ENCODE measurements around the gene BCLAF3. TPM values are rescaled to one million over a fixed set of nuclear protein-coding genes. Genes with fewer than 3 reads are reported as not detected.

Gene BCLAF3
- total and polyA plus RNA-seq, 2 of the 13 experiments (the other 11 are each of a cell fraction or from before 2014, with no cell fraction given): 1.5 to 2.7 TPM

DNA sequence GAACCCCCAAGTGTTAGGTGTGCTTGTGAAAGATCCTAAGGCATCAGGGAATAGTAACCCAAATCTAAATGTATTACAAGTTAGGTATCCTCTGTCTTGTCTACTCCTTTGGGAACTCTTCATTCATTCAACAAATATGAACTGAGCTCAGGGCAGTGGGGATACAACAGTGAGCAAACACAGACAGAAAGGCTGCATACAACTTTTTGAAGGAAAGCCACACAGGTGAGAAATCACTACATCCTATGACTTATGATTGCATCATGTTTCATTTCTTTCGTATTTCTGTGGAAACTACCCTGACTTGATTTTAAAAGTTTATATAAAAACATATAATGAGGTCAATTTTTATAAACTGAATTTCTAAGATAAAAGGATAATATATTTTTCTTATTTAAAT lies 43.2 kb downstream of the BCLAF3 start (continued):
- TF ChIP-seq PAWR (CRISPR knock-in tag; IDR thresholded peaks at IDR 0.05; ENCODE audit: borderline replicate concordance): no peak
- TF ChIP-seq ZFAT (CRISPR knock-in tag; conservative IDR thresholded peaks at IDR 0.05): no peak
- TF ChIP-seq FOXA3 (CRISPR knock-in tag; IDR thresholded peaks at IDR 0.05): no peak

MicroRNA genes within 50 kb of the gene (microRNA counts, 767-probe panel; counts per million panel counts)
- not detected for microRNA hsa-miR-23c

Small RNA genes lying within 50 kb of the gene (microRNA-seq; reads per million reads assigned to microRNA genes)
- gene MIR23C: 1.9 reads per million, percentile 8 among the genes with 10 or more reads in this experiment

Small RNA genes lying within 50 kb of the gene (small RNA-seq; reads per million reads assigned to genes)
- gene MIR23C (ENCODE audit: insufficient read depth in 2 of 3, insufficient read length in 3 of 3, low read depth in 2 of 3, low replicate concordance in 1 of 3): 0 to 0.10 (median 0) reads per million in 3 experiments
- gene RF00019 (ENCODE audit: insufficient read depth in 2 of 3, insufficient read length in 3 of 3, low read depth in 2 of 3, low replicate concordance in 1 of 3): 0 reads per million in 3 experiments

Other genes with a start within 250 kb of the BCLAF3 start
- gene SH3KBP1, start 103.5 kb downstream of the BCLAF3 start, total RNA-seq (2016; rRNA removed; fragmentation: Illumina TruSeq; extraction: Trizol): 10.4 and 12.6 TPM in 2 replicates
- 9.2 and 10.0 TPM in 2 replicates for gene SH3KBP1, start 103.5 kb downstream of the BCLAF3 start, polyA plus RNA-seq (2011; rRNA removed)
- 10.5 and 14.2 TPM in 2 replicates for gene MAP7D2, start 125.8 kb upstream of the BCLAF3 start, total RNA-seq (2016; rRNA removed; fragmentation: Illumina TruSeq; extraction: Trizol)
- 7.2 and 9.6 TPM in 2 replicates for gene MAP7D2, start 125.8 kb upstream of the BCLAF3 start, polyA plus RNA-seq (2011; rRNA removed)
- 82.7 and 124 TPM in 2 replicates for gene EIF1AX, start 150.8 kb upstream of the BCLAF3 start, total RNA-seq (2016; rRNA removed; fragmentation: Illumina TruSeq; extraction: Trizol)
- gene EIF1AX, start 150.8 kb upstream of the BCLAF3 start, polyA plus RNA-seq (2011; rRNA removed): 24.9 and 35.1 TPM in 2 replicates